HG03442 (cell line): ENCODE data around the gene FMO2.
A peak's percentile ranks its signal among the peaks of the same experiment; 100 is the strongest.

ENCODE experiments used
- ATAC-seq: cut with Tn5 transposase; IDR thresholded peaks from one replicate; pipeline ENCODE4 v1.9.1; 2021; ENCODE audit warnings: mild to moderate bottlenecking, moderate library complexity; ENCODE audit not compliant: unreplicated experiment

Gene FMO2

GRCh38 chr1:171185091-171185490 is at the start of gene FMO2:
FMO2 (plus strand) TSS chr1:171185300; CDS start chr1:171185714, 414 bp downstream.
- no peak for ATAC-seq

GRCh38 chr1:171137580-171137979 is 47.5 kb upstream of the FMO2 start:
- ATAC-seq: no peak

DNA sequence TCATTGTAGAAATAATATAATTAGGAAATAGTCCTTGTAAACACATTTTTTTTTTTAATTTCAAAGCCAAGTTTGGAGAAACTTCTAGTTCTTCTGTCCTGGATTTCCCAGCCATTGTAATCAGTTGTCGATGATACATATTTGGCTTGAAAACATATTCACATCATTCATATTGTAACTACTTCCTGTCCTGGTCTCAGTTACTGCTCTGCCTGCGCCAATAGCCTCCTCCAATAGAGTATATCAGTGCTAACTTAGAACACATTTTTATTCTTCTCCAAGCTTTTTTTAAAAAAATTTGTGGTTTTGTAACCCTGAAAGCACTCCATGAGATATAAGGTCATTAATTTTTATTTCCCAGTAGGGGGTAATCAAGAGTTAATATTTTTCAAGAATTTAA is 46.1 kb upstream of the FMO2 start:
- ATAC-seq: no peak

GRCh38 chr1:171139890-171140289 is 45.2 kb upstream of the FMO2 start:
- ATAC-seq: no peak

- no peak for ATAC-seq
Measured at GRCh38 chr1:171140401-171140800, 44.7 kb upstream of the FMO2 start.

DNA sequence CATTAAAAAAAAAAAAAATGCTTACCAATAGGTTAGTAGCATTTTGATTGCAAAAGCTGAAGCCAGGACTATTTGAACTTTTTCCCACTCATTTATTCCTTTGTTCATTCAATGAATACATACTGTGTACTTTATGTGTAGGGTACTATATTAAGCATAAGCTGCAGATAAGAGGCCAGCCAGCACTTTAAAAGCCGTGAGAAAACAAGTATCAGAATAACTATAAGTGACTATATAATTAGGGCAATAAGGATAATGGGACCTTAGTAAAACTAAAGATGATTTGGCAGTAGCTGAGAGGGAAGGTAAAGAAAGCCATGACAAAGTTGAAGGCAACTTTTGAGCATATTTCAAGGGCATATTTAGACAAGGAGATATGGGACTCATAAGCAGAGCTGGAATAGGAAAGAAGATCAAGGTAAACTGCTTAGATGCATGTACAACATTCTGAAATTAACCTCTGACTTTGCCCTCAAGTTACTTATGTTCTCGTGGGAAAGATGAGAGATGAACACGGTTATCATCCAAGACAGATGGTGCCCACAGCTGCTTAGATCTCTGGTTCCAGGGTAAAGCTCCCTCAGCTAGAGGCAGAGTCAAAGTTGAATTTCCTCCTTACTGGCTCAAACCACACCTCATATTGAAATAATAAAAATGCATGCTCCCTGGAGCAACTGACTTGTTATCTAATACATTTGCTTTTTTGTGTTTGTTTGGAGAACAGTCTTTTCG is 44.0 kb upstream of the FMO2 start:
- ATAC-seq: no peak

DNA sequence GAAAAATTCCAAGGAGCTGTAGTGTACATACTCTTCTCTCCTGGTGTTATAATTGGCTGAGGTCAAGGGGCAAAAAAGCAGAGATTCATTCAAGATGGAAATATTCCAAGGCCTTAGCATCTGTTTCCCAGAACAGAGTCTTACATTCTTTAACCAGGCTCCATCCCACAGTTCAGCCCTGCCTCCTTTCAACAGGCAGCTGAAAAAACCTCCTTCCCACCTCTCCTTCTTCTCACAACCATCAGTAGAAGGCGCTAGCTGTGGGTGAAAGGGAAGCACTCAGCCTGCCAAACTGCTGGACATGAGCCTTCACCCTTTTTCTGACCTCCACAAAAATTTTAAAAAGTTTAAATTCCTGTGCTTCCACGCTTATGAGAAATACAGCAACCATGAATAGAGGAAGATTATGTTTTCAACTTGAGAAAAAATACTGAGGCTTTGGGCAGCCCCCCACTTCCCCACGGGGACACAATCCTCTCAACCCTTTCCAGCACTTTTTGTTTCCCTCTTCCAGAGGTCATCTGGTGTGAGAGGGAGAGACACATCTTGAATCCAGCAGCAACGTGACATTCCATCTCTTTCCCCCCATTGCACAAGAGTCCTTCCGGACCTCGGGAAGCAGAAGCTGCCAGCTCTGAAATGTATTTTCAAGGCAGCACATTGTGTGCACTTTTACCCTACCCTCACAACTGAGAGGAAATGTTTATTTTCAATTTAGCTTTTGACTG is 43.2 kb upstream of the FMO2 start:
- ATAC-seq: no peak

DNA sequence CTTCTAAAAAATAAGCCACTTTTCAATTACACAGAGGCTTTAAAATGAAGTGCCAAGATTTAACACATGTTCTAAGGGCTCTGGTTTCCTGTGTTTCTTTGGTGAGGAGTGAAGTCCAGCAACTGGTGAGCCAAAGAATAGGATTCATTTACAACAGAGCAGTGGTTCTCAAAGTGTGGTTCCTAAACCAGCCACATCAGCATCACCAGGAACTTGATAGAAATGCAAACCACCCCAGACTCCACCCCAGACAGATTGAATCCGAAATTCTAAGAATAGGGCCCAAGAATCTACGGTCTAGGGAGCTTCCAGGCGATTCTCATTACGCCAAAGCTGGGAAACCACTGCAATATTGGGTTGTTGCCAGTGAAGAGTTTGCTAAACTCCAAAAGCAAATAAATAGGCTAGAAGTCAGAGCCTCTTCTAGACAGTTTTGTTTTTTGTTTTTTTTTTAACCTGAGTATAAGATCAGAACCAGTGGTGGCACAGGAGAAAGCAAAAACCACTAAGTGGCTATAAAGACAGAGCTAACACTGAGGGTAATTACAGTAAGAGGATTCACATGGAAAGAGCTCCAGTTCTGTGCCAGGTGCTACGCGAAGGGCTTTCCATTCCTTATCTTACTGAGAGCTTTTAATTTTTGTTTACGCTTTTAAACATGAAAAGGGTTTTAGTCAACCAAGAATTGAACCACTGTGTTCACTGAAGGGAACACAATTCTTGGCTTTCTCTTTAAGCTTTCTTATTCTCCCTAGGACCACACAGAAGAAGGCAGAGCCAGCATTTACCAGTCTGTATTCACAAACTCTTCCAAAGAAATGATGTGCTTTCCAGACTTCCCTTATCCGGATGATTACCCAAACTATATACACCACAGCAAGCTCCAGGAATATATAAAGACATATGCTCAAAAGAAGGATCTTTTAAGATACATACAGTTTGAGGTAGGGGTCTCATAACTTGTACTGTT is 42.4 kb upstream of the FMO2 start:
- no peak for ATAC-seq

- ATAC-seq: no peak
Measured at GRCh38 chr1:171150156-171150555, 34.9 kb upstream of the FMO2 start.

GRCh38 chr1:171152549-171152948 is 32.6 kb upstream of the FMO2 start:
- no peak for ATAC-seq

- no peak for ATAC-seq
Measured at GRCh38 chr1:171155484-171155883, 29.6 kb upstream of the FMO2 start.

DNA sequence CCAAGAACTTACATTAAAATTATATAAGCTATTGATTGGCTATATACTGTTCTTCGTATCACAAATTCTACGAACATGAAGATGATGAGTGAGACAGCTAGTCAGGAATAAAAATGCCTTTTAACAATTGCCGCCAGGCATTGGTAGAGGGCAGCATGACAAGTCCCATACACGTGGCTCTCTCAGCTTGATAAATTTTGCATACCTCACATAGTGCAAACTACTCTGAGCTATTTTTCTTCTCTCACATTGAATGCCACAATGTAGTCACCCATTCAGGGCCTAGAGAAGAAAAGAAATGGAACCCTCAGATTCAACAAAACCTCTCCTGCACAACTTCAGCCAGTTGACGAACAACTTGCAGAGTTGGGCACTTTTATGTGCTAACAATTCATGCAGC is 27.0 kb upstream of the FMO2 start:
- ATAC-seq: no peak

GRCh38 chr1:171158551-171158950 is 26.5 kb upstream of the FMO2 start:
- no peak for ATAC-seq

- ATAC-seq: no peak
Measured at GRCh38 chr1:171159148-171159547, 26.0 kb upstream of the FMO2 start.

DNA sequence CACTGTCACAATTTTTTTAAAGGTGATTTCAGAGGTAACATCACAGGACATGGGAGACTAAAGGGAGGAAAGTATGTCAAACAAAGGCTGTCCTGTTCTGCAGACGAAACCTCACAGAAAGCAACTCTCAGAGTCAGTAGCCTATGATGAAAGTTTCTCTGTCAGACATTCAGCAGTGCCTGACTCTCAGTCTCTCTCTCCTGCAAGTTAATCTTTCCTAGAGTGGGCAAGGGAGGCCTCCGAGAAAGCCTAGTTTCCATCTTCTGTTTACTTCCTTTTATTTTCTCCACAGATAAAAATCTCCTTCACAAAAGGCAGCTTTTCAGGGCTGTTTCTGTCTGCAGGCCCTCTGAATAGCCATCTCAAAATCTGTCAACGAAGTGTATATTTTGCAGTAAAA is 24.9 kb upstream of the FMO2 start:
- ATAC-seq: no peak

DNA sequence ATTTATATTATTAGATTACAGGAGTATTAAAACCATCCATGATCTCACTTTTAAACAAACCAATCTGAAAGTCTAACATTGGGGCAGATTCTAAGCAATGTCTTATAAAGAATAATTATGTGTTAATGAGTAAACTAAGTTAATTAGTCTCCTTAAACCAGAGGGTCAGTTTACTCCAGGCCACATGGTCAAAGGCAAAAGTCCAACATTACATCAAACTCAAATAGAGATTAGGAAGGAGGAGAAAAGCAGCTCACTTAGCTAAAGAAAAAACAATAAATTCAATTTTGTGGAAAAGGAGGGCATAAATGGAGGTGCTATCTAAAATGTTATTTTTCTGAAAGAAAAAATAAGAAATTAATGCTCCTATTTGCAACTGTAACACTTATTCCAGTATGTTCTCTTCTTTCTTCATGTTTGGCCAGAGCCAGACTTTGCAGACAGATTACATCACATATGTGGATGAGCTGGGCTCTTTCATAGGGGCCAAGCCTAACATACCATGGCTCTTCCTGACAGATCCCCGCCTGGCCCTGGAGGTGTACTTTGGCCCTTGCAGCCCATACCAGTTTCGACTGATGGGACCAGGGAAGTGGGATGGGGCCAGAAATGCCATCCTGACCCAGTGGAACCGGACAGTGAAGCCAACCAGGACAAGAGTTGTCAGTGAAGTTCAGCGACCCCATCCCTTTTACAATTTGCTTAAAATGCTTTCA is 24.3 kb upstream of the FMO2 start:
- no peak for ATAC-seq

GRCh38 chr1:171161431-171161830 is 23.7 kb upstream of the FMO2 start:
- ATAC-seq: no peak

DNA sequence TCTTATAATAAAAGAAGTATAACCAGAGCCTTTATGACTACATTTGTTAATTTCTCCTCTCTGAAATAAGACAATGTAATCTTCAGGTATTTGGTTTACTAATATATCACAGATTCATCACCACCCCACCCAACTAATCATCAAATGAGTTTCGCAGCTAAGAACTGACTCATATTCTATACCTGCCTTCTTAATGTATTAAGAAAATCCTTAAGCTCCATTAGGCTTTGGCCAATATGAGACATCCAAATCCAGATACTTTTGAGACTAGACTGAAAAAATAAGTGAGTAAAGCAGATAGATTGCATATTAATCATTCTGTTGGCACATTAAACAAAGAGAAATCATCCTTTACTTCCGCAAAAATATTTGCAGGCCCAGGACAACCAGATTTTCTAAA is 18.7 kb upstream of the FMO2 start:
- ATAC-seq: no peak

DNA sequence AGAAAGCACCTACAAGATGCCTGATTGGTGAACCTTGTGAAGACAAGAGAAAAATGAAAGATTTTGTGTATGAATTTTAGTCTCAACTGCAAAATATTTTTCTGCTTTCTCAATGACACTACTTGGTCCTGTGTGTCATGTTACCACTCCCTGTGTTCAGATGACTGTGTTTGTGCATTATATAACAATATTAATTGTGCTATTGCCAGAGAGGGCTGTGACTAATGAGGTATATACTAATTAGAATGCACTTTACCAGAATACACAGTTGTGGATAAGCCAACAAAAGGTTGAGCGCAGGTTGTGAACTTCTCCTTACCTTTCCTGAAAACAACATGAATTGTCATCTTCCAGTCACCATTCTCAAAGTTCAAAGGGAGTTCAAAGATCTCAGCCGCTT is 17.3 kb upstream of the FMO2 start:
- no peak for ATAC-seq

- ATAC-seq: no peak
Measured at GRCh38 chr1:171172471-171172870, 12.6 kb upstream of the FMO2 start.

GRCh38 chr1:171173069-171173468 is 12.0 kb upstream of the FMO2 start:
- ATAC-seq: peak; percentile 70
